ENCODE results near the gene COG5. TPM values are rescaled to one million over a fixed set of nuclear protein-coding genes. Genes with fewer than 3 reads are reported as not detected.

The COG5 gene
- total RNA-seq, 1 experiment from 2014 or later, result 32.2 TPM

DNA sequence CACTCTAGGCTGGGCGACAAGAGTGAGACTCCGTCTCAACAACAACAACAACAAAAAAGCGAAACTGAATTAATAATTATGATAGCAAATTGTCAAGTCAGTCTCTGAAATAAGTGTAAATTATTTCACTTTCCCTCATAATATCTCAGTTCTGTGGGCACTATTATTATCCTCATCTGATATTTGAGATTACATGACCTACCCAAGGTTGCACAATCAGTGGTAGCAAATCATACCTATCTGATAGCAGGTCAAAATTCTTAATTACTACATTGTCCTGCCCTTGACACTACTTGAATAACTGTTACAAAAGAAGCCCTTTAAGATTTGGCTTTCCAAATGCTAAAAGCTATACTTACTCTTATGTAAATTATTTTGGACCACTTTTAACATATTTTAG is 209.1 kb downstream of the COG5 start:
- Histone ChIP-seq H3K36me3 (ENCODE audit: insufficient read depth, low read length, poor library complexity, severe bottlenecking) (no peaks in the 10 kb centered on the region), H3K27ac (ENCODE audit: low read depth, low read length, poor library complexity, severe bottlenecking) (no peak overlapping the region), H3K9me3 (ENCODE audit: low read depth, low read length, poor library complexity, severe bottlenecking) (peaks cover under 1% of the 10 kb centered on the region), H3K4me3 (ENCODE audit: low read depth, low read length, poor library complexity, severe bottlenecking) (no peak overlapping the region), H3K27me3 (replicated peaks; ENCODE audit: insufficient read depth, low read depth, low read length, poor library complexity) (no peaks in the 10 kb centered on the region), H3K4me1 (ENCODE audit: insufficient read depth, low read length, poor library complexity, severe bottlenecking) (no peaks in the 10 kb centered on the region)
- POLR2A ChIA-PET (ENCODE audit: low non-redundant PET), result no interaction called here
- no TSS peak for BruUV-seq (replicated peaks)
- no peak for DNase-seq (ENCODE audit: low spot score)
- intact Hi-C loops (cut with micrococcal nuclease; ENCODE audit: unreplicated experiment), result no loop called here
- TF ChIP-seq EZH2 (IDR thresholded peaks at IDR 0.05; ENCODE audit: borderline replicate concordance, low read depth, low read length, poor library complexity, severe bottlenecking), result no peak
- TF ChIP-seq, protein P1, sequence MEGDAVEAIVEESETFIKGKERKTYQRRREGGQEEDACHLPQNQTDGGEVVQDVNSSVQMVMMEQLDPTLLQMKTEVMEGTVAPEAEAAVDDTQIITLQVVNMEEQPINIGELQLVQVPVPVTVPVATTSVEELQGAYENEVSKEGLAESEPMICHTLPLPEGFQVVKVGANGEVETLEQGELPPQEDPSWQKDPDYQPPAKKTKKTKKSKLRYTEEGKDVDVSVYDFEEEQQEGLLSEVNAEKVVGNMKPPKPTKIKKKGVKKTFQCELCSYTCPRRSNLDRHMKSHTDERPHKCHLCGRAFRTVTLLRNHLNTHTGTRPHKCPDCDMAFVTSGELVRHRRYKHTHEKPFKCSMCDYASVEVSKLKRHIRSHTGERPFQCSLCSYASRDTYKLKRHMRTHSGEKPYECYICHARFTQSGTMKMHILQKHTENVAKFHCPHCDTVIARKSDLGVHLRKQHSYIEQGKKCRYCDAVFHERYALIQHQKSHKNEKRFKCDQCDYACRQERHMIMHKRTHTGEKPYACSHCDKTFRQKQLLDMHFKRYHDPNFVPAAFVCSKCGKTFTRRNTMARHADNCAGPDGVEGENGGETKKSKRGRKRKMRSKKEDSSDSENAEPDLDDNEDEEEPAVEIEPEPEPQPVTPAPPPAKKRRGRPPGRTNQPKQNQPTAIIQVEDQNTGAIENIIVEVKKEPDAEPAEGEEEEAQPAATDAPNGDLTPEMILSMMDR (conservative IDR thresholded peaks at IDR 0.05; ENCODE audit: low read depth, low read length), result no peak
- CTCF ChIA-PET, result no interaction called here

DNA sequence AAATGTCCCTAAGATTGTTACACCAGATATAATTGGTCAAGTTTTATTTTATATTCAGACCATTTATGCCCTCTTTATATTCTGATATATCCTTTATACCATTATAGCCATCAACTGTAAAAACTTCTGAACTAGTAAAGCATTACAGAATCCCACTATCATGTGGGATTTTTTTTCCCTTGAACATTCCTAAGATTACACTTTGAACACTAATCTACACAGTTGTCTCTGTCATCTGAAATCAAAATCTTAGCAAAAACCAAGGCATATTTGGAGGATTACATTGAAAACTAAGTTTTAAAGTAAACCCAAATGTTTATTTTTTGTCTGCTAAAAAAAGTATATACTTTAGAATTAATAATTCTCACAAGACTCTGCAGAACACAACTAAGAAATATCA is 210.0 kb downstream of the COG5 start:
- ChIA-PET POLR2A (ENCODE audit: low non-redundant PET) (no interaction called here), CTCF (no interaction called here)
- Histone ChIP-seq H3K4me3 (ENCODE audit: low read depth, low read length, poor library complexity, severe bottlenecking) (no peak overlapping the region), H3K9me3 (ENCODE audit: low read depth, low read length, poor library complexity, severe bottlenecking) (no peaks in the 10 kb centered on the region), H3K27ac (ENCODE audit: low read depth, low read length, poor library complexity, severe bottlenecking) (no peak overlapping the region), H3K27me3 (replicated peaks; ENCODE audit: insufficient read depth, low read depth, low read length, poor library complexity) (no peaks in the 10 kb centered on the region), H3K4me1 (ENCODE audit: insufficient read depth, low read length, poor library complexity, severe bottlenecking) (no peaks in the 10 kb centered on the region), H3K36me3 (ENCODE audit: insufficient read depth, low read length, poor library complexity, severe bottlenecking) (no peaks in the 10 kb centered on the region)
- intact Hi-C loops (cut with micrococcal nuclease; ENCODE audit: unreplicated experiment), result no loop called here
- TF ChIP-seq, protein P1 (conservative IDR thresholded peaks at IDR 0.05; ENCODE audit: low read depth, low read length), result no peak
- TF ChIP-seq EZH2 (IDR thresholded peaks at IDR 0.05; ENCODE audit: borderline replicate concordance, low read depth, low read length, poor library complexity, severe bottlenecking), result no peak
- no peak for DNase-seq (ENCODE audit: low spot score)
- BruUV-seq (replicated peaks), result no TSS peak

DNA sequence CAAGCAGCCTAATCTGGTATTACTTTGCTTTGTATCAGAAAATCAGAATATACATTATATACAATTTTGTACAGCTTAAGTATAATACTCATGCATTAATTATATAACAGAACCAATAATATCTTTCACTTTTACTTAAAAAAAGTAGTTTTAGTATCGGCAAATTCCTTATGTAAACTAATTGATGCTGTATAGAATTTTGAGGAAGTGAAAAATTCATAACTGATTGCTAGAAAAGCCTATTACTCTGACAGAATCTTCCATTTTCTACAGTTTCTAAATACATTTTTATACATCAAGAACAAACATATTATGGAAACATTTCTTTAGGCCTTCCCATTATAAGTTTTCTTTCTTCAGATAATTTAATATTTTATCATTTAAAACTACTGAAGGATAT is 217.8 kb downstream of the COG5 start:
- intact Hi-C loops (cut with micrococcal nuclease; ENCODE audit: unreplicated experiment), result no loop called here
- Histone ChIP-seq H3K4me1 (ENCODE audit: insufficient read depth, low read length, poor library complexity, severe bottlenecking) (no peaks in the 10 kb centered on the region), H3K9me3 (ENCODE audit: low read depth, low read length, poor library complexity, severe bottlenecking) (peaks cover 4% of the 10 kb centered on the region), H3K27ac (ENCODE audit: low read depth, low read length, poor library complexity, severe bottlenecking) (no peak overlapping the region), H3K27me3 (replicated peaks; ENCODE audit: insufficient read depth, low read depth, low read length, poor library complexity) (no peaks in the 10 kb centered on the region), H3K4me3 (ENCODE audit: low read depth, low read length, poor library complexity, severe bottlenecking) (no peak overlapping the region), H3K36me3 (ENCODE audit: insufficient read depth, low read length, poor library complexity, severe bottlenecking) (no peaks in the 10 kb centered on the region)
- TF ChIP-seq, protein P1 (conservative IDR thresholded peaks at IDR 0.05; ENCODE audit: low read depth, low read length), result no peak
- no peak for TF ChIP-seq EZH2 (IDR thresholded peaks at IDR 0.05; ENCODE audit: borderline replicate concordance, low read depth, low read length, poor library complexity, severe bottlenecking)
- CTCF ChIA-PET, result no interaction called here
- POLR2A ChIA-PET (ENCODE audit: low non-redundant PET), result no interaction called here
- no peak for DNase-seq (ENCODE audit: low spot score)
- no TSS peak for BruUV-seq (replicated peaks)
